GM18909 (cell line): ENCODE measurements around the gene DPYSL5.
"Not testable (repeated sequence)": the region's sequence is repeated elsewhere in the genome, so short reads cannot be mapped to it uniquely, and the experiment has no call there.

Experiments used
- ATAC-seq: cut with Tn5 transposase; IDR thresholded peaks from one replicate; pipeline ENCODE4 v1.9.1; 2021; ENCODE audit warnings: mild to moderate bottlenecking; ENCODE audit not compliant: unreplicated experiment, poor library complexity

Gene DPYSL5

DNA sequence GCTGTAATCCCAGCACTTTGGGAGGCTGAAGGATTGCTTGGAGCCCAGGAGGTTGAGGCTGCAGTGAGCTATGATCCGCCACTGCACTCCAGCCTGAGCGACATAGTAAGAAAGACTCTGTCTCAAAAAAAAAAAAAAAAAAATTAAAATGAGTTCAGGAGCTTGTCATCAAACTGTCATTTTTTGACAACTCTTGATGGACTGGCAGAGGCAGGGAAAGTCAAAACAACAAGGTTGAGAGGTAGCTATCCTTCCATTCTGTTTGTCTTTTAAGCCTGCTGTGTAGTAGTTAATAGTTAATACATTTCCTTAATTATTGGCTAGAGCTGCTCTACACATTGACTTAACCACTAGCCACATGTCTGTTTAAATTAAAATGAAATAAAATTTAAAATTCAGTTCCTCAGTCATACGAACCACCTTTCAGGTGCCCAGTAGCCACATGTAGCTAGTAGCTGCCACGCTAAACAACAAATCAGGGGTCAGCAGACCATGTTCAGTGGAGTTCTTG is 22.7 kb downstream of the DPYSL5 start:
- ATAC-seq = no peak

DNA sequence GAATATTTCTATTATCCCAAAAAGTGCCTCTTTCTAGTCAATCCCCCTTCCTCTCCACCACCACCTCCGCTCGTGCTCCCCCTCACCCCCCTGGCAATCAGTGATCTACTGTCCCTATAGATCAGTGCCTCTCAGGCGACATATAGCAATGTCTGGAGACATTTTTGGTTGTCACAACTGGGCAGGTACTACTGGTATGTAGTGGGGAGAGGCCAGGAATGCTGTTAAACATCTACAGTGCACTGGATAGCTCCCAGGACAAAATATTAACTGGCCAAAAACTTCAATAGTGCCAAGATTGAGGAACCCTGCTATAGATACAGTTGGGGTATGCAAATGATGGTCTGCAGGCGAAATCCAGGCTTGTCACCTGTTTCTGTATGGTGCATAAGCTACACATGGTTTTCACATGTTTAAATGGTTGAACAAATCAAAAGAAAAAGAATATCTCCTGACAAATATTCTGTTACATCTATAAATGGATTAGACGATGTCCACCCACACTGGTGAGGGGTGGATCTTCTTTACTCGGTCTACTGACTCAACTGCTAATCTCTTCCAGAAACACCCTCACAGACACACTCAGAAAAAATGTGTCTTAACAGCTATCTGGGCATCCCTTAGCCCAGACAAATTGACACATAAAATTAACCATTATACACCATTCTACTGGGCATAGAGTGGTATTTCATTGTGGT is 25.5 kb downstream of the DPYSL5 start:
- no peak for ATAC-seq

DNA sequence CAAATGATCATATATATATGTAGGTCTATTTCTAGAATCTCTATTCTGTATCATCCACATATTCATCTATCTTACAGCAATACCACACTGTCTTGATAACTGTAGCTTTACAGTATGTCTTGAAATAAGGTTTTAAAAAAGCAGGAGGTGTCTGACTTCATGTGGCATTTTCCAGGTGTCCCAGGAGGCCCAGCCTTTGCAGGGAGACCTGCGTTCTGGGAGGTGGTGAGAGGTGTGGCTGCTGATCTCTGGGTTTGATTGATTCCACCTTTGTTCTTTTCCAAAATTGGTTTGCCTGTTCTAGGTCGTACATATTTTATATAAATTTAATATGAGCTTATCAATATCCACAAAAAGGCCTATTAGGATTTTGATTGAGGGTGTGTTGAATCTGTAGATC is 26.6 kb downstream of the DPYSL5 start:
- no peak for ATAC-seq

- no peak for ATAC-seq
Observed at GRCh38 chr2:26875065-26875634, 27.2 kb downstream of the DPYSL5 start.

DNA sequence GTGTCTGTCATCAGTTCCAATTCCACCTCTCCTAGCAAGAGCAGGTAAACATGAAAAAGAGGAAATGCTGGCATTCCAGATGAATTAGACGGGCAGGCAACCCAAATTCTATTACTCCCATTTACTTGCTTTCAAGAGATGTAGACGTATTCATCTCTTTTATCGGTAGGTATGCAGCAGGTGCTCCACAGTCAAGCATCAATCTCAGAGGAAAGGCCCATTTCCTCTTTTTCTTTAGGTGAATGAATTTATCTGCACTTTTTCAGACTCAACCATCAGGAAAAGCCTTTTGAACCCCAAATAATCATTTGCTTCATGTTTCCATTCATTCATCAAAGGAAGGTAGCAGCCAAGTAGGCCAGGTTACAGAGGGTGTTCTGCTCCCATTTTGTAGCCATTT is 27.9 kb downstream of the DPYSL5 start:
- no peak for ATAC-seq

- ATAC-seq = no peak
Observed at GRCh38 chr2:26876260-26876659, 28.3 kb downstream of the DPYSL5 start.

GRCh38 chr2:26877276-26877675 is 29.3 kb downstream of the DPYSL5 start:
- no peak for ATAC-seq

- no peak for ATAC-seq
Observed at GRCh38 chr2:26880161-26880560, 32.2 kb downstream of the DPYSL5 start.

DNA sequence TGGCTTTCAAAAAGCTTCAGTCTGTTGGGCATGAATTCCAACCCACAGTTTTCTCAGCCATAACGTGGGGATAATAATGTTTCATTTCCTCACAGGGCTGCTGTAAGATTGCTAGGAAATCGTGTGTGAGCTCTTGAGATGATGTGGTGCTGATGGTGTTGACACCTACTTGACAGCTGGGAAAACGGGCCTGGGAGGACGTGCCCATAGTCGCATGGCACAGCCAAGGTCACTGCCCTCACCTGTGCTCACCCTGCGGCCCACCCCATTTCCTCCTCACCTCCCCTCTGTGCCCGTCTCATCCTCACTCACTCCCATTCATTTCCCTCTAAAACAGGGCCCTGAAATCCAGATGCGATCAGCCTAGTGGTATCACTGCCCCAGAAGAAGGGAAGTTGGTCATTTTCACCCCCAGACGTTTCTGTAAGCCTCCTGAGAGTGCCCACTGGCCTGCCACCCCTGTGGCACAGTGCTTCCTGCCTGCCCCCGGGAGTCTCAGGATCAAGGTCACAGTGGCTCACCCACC is 33.0 kb downstream of the DPYSL5 start:
- ATAC-seq = no peak

GRCh38 chr2:26882220-26882619 is 34.3 kb downstream of the DPYSL5 start:
- ATAC-seq = not testable (repeated sequence)

DNA sequence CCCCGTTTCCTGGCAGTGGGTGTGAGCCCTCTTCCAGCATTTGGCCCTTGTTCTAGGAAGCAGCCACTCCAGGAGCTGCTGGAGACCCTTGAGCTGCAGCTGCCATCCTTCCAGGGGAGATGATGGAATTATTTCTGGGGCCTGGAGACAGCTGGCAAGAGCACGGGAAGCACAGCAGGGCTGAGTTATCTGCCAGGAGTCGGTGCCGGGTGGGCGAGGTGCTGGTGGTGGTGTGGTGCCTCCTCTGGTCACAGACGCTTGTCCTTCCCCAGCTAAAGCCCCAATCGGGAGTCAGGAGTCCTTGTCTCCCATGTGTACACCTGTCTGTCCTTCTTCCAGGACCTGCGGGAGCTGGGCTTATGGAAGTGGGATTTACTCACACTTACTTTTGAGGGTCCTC is 36.0 kb downstream of the DPYSL5 start:
- no peak for ATAC-seq

DNA sequence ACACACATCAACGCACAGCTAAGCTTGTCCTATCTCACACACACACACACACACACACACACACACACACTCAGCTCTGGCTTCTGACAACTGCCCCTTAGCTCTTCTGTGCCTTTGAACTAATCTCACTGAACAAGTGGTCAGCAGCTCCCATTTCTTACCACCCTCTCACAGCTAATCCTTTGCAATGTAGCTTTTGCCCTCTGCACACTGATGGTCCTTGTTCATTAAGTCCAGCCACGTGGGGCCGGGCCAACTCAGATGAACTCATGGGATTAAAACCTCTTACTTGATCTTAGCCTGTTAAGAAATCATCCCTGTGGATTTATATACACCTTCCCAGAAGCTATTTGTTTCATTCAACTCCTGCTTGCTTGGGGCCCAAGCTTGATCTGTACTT is 36.6 kb downstream of the DPYSL5 start:
- no peak for ATAC-seq

DNA sequence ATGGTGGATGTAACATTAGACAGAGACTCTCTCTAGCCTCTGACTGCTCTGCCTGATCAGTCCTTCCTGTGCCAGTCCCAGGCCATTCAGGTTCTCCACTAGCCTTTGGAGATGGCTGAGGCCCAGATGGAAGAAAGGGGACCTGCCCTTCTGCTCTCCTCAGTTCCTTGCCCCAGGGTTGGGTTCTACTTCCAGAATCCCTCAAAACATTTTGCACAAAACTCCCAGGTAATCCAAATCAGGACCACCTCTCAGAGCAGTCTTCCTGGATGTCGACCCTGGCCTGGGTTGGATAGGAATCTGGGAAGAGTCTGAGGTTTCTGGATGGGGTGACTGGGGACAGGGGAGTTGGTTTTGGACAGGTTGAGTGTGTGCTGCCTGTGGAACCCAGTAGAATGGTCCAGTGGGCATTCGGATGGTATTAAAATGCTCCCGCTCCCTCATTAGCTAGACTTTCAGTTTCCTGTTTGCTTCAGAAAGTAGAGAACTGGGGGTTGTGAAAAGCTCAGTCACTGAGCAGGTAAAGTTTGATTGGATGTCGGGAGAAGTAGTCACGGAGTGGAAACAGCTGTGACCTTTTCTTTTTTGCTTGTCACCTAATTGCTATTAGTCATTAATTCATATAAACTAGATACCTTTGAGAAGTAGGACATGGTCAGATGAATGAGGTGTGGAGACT is 37.9 kb downstream of the DPYSL5 start:
- no peak for ATAC-seq

- no peak for ATAC-seq
Observed at GRCh38 chr2:26886736-26887135, 38.8 kb downstream of the DPYSL5 start.

- no peak for ATAC-seq
Observed at GRCh38 chr2:26887151-26887550, 39.2 kb downstream of the DPYSL5 start.

- ATAC-seq = no peak
Observed at GRCh38 chr2:26889796-26890195, 41.9 kb downstream of the DPYSL5 start.

GRCh38 chr2:26890341-26891000 is 42.5 kb downstream of the DPYSL5 start:
- no peak for ATAC-seq

DNA sequence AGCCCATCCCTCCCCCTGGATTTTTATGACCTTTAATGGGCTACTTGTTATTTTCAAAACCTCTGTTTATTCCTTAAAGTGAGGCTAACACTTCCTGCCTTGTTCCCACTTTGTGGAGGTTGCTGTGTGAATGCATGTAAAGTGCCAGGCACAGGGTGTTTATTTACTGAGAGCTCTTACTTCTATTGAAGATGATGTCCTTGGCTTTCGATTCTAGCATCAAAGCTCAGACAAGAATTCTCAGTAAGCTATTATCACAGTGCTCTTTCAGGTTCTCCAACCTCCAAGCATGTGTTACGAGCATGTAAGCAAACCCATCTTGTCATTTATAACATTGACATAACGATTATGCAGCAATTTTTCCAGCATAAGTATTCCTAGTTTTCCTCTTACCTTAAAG is 44.2 kb downstream of the DPYSL5 start:
- no peak for ATAC-seq

- ATAC-seq = no peak
Observed at GRCh38 chr2:26892922-26893524, 45.1 kb downstream of the DPYSL5 start.

DNA sequence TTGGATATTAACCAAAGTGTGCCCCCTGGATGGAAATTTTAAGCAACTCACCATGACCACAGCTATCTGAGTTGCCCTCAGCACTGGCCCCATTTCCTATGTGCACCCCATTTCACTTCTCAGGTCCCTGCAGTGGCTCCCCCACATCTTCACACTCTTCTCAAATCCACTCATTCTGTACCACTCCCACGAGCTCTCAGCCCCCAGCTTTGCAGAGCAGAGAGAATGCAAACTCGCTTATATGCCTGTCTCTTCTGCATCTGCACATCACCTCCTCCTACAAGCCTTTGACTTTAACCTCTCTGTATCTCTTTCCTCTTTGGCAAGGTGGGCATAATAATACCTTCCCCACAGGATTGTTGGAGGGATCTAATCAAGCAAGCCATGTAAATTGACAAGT is 46.2 kb downstream of the DPYSL5 start:
- no peak for ATAC-seq
